ENCODE measurements around the gene ALG10B. TPM values are rescaled to one million over a fixed set of nuclear protein-coding genes. Genes with fewer than 3 reads are reported as not detected.
"Not testable (repeated sequence)": the region's sequence is repeated elsewhere in the genome, so short reads cannot be mapped to it uniquely, and the experiment has no call there.

The ALG10B gene
- polyA plus RNA-seq, 2 donors = 0.84 to 1.1 TPM

DNA sequence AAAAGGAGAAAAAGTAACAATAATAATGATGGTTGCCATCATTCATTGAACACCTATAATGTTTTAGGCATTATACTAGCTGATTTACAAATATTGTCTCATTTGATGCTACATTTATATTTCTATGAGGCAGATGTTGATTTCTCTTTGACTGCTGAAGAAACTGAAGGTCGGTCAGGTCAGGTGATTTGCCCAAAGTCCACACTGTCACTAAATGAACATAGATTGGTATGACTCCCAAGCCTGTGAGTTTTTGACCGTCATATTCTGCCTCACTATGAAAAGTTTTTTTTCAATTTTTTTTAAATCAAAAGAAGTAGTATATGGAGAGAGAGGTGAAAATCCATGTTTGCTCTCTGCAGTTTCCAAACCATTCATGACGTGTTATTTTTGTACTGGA, 10.8 kb downstream of the ALG10B start:
- 78 to 83% methylated on average over 3 of the region's 3 CpGs for WGBS, 2 donors

DNA sequence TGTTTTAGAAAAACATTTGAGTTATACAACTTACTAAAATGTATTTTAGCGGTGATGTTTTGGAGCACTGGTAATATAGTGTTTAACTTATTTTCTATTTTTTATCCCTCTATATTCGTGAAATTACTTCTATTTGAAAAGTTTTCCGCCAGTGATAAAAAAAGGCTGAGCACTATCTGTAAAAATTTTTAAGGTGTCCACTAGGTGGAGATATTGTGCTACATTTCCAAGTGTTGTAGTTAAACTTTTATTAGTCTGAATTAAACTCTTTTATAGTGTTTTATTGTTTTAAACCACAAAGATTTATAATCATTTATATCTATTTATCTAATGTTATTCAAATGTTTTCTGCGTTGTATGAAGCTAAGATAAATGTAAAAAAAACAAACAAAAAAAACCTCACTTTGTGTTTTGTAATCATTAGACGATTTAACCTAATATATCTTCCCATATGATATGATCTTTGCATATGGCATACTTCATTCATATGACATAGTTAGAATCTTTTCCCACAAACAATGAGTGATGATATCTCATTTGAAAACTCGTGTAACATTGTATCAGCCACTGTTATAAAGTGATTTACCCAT, 11.8 kb downstream of the ALG10B start:
- Histone ChIP-seq H3K9me3 (ENCODE audit: control insufficient read depth in 2 of 2, insufficient read depth in 1 of 2, low read depth in 1 of 2, low read length in 1 of 2) (no peaks in the 10 kb centered on the region), H3K4me1 (ENCODE audit: control insufficient read depth in 2 of 2, insufficient read depth in 2 of 2, low read length in 1 of 2) (no peaks in the 10 kb centered on the region), H3K27ac (ENCODE audit: low read depth in 2 of 2, low read length in 1 of 2) (no peak overlapping the region), H3K36me3 (ENCODE audit: control insufficient read depth in 2 of 2, insufficient read depth in 2 of 2, low read length in 1 of 2) (no peaks in the 10 kb centered on the region), H3K4me3 (ENCODE audit: low read depth in 1 of 2, low read length in 2 of 2) (no peak overlapping the region), H3K27me3 (ENCODE audit: control insufficient read depth in 1 of 2, insufficient read depth in 2 of 2, low read length in 2 of 2) (no peaks in the 10 kb centered on the region)
- WGBS, 2 donors = 24 to 26% methylated on average over 6 of the region's 6 CpGs

More for the DNA sequence above, 10.8 kb downstream of the ALG10B start:
- Histone ChIP-seq H3K9me3 (ENCODE audit: control insufficient read depth in 2 of 2, insufficient read depth in 1 of 2, low read depth in 1 of 2, low read length in 1 of 2) (no peaks in the 10 kb centered on the region), H3K36me3 (ENCODE audit: control insufficient read depth in 2 of 2, insufficient read depth in 2 of 2, low read length in 1 of 2) (no peaks in the 10 kb centered on the region), H3K4me1 (ENCODE audit: control insufficient read depth in 2 of 2, insufficient read depth in 2 of 2, low read length in 1 of 2) (no peaks in the 10 kb centered on the region), H3K27ac (ENCODE audit: low read depth in 2 of 2, low read length in 1 of 2) (no peak overlapping the region), H3K27me3 (ENCODE audit: control insufficient read depth in 1 of 2, insufficient read depth in 2 of 2, low read length in 2 of 2) (no peaks in the 10 kb centered on the region), H3K4me3 (ENCODE audit: low read depth in 1 of 2, low read length in 2 of 2) (no peak overlapping the region)

- WGBS, 2 donors = 91 to 92% methylated on average over 17 to 26 of the region's 30 CpGs
Measured at GRCh38 chr12:38330414-38330813, 13.8 kb downstream of the ALG10B start.

GRCh38 chr12:38332814-38333213, 16.2 kb downstream of the ALG10B start:
- WGBS, 2 donors = 93 to 94% methylated on average over 1 of the region's 1 CpG
- no peaks in the 10 kb centered on the region for H3K9me3 ChIP-seq (ENCODE audit: control insufficient read depth in 2 of 2, insufficient read depth in 1 of 2, low read depth in 1 of 2, low read length in 1 of 2)
- H3K4me1 ChIP-seq (ENCODE audit: control insufficient read depth in 2 of 2, insufficient read depth in 2 of 2, low read length in 1 of 2) = no peaks in the 10 kb centered on the region
- H3K27ac ChIP-seq (ENCODE audit: low read depth in 2 of 2, low read length in 1 of 2) = no peak overlapping the region
- no peaks in the 10 kb centered on the region for H3K36me3 ChIP-seq (ENCODE audit: control insufficient read depth in 2 of 2, insufficient read depth in 2 of 2, low read length in 1 of 2)
- no peak overlapping the region for H3K4me3 ChIP-seq (ENCODE audit: low read depth in 1 of 2, low read length in 2 of 2)
- H3K27me3 ChIP-seq (ENCODE audit: control insufficient read depth in 1 of 2, insufficient read depth in 2 of 2, low read length in 2 of 2) = no peaks in the 10 kb centered on the region

More at GRCh38 chr12:38330414-38330813, 13.8 kb downstream of the ALG10B start:
- not testable (repeated sequence) for H3K27ac ChIP-seq (ENCODE audit: low read depth in 2 of 2, low read length in 1 of 2); H3K4me1 ChIP-seq (ENCODE audit: control insufficient read depth in 2 of 2, insufficient read depth in 2 of 2, low read length in 1 of 2); H3K36me3 ChIP-seq (ENCODE audit: control insufficient read depth in 2 of 2, insufficient read depth in 2 of 2, low read length in 1 of 2); H3K27me3 ChIP-seq (ENCODE audit: control insufficient read depth in 1 of 2, insufficient read depth in 2 of 2, low read length in 2 of 2); H3K9me3 ChIP-seq (ENCODE audit: control insufficient read depth in 2 of 2, insufficient read depth in 1 of 2, low read depth in 1 of 2, low read length in 1 of 2); H3K4me3 ChIP-seq (ENCODE audit: low read depth in 1 of 2, low read length in 2 of 2)

- H3K9me3 ChIP-seq (ENCODE audit: control insufficient read depth in 2 of 2, insufficient read depth in 1 of 2, low read depth in 1 of 2, low read length in 1 of 2) = no peaks in the 10 kb centered on the region
- no peak overlapping the region for H3K4me3 ChIP-seq (ENCODE audit: low read depth in 1 of 2, low read length in 2 of 2)
- no peaks in the 10 kb centered on the region for H3K4me1 ChIP-seq (ENCODE audit: control insufficient read depth in 2 of 2, insufficient read depth in 2 of 2, low read length in 1 of 2)
- H3K27me3 ChIP-seq (ENCODE audit: control insufficient read depth in 1 of 2, insufficient read depth in 2 of 2, low read length in 2 of 2) = no peaks in the 10 kb centered on the region
- no peaks in the 10 kb centered on the region for H3K36me3 ChIP-seq (ENCODE audit: control insufficient read depth in 2 of 2, insufficient read depth in 2 of 2, low read length in 1 of 2)
- WGBS, 2 donors = 44 to 73% methylated on average over 3 of the region's 3 CpGs
- H3K27ac ChIP-seq (ENCODE audit: low read depth in 2 of 2, low read length in 1 of 2) = no peak overlapping the region
Measured at GRCh38 chr12:38342444-38342843, 25.9 kb downstream of the ALG10B start.

GRCh38 chr12:38343256-38343655, 26.7 kb downstream of the ALG10B start:
- not testable (repeated sequence) for H3K4me1 ChIP-seq (ENCODE audit: control insufficient read depth in 2 of 2, insufficient read depth in 2 of 2, low read length in 1 of 2); H3K4me3 ChIP-seq (ENCODE audit: low read depth in 1 of 2, low read length in 2 of 2); H3K9me3 ChIP-seq (ENCODE audit: control insufficient read depth in 2 of 2, insufficient read depth in 1 of 2, low read depth in 1 of 2, low read length in 1 of 2); H3K27me3 ChIP-seq (ENCODE audit: control insufficient read depth in 1 of 2, insufficient read depth in 2 of 2, low read length in 2 of 2); H3K36me3 ChIP-seq (ENCODE audit: control insufficient read depth in 2 of 2, insufficient read depth in 2 of 2, low read length in 1 of 2); H3K27ac ChIP-seq (ENCODE audit: low read depth in 2 of 2, low read length in 1 of 2)
- 68 to 70% methylated on average over 4 of the region's 4 CpGs for WGBS, 2 donors

DNA sequence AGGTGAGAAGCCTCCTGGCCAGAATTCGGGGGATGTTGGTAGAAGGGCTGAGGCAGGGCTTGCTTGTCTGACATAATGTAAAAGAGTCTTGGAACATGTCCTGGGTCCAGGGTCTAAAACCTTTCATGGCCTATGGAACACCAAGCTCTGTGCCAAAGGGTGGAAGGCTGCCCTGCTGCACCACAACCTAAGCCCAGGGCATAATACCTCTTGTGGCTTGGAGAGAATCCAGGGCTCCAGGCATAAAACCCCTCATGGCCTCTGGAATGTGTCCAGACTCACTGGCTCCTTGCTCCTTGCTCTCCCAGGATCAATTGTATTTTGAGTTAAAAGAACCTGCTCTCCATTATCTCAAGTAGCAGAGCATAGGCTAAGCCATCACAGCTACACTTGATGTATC, 27.3 kb downstream of the ALG10B start:
- H3K36me3 ChIP-seq (ENCODE audit: control insufficient read depth in 2 of 2, insufficient read depth in 2 of 2, low read length in 1 of 2); H3K4me3 ChIP-seq (ENCODE audit: low read depth in 1 of 2, low read length in 2 of 2); H3K27ac ChIP-seq (ENCODE audit: low read depth in 2 of 2, low read length in 1 of 2); H3K27me3 ChIP-seq (ENCODE audit: control insufficient read depth in 1 of 2, insufficient read depth in 2 of 2, low read length in 2 of 2); H3K9me3 ChIP-seq (ENCODE audit: control insufficient read depth in 2 of 2, insufficient read depth in 1 of 2, low read depth in 1 of 2, low read length in 1 of 2); H3K4me1 ChIP-seq (ENCODE audit: control insufficient read depth in 2 of 2, insufficient read depth in 2 of 2, low read length in 1 of 2): not testable (repeated sequence)
- WGBS, 2 donors = 59 to 61% methylated on average over 1 of the region's 1 CpG

- no peak overlapping the region for H3K4me3 ChIP-seq (ENCODE audit: low read depth in 1 of 2, low read length in 2 of 2)
- 55 to 62% methylated on average over 4 of the region's 4 CpGs for WGBS, 2 donors
Measured at GRCh38 chr12:38350342-38351174, 34.0 kb downstream of the ALG10B start.

GRCh38 chr12:38351175-38351508, 34.6 kb downstream of the ALG10B start:
- H3K4me3 ChIP-seq (ENCODE audit: low read depth in 1 of 2, low read length in 2 of 2); H3K27ac ChIP-seq (ENCODE audit: low read depth in 2 of 2, low read length in 1 of 2); H3K27me3 ChIP-seq (ENCODE audit: control insufficient read depth in 1 of 2, insufficient read depth in 2 of 2, low read length in 2 of 2); H3K36me3 ChIP-seq (ENCODE audit: control insufficient read depth in 2 of 2, insufficient read depth in 2 of 2, low read length in 1 of 2); H3K9me3 ChIP-seq (ENCODE audit: control insufficient read depth in 2 of 2, insufficient read depth in 1 of 2, low read depth in 1 of 2, low read length in 1 of 2); H3K4me1 ChIP-seq (ENCODE audit: control insufficient read depth in 2 of 2, insufficient read depth in 2 of 2, low read length in 1 of 2): not testable (repeated sequence)
- WGBS, 2 donors = 33 to 43% methylated on average over 1 of the region's 1 CpG

More at GRCh38 chr12:38350342-38351174, 34.0 kb downstream of the ALG10B start:
- Histone ChIP-seq H3K4me1 (ENCODE audit: control insufficient read depth in 2 of 2, insufficient read depth in 2 of 2, low read length in 1 of 2) (no peaks in the 10 kb centered on the region), H3K9me3 (ENCODE audit: control insufficient read depth in 2 of 2, insufficient read depth in 1 of 2, low read depth in 1 of 2, low read length in 1 of 2) (no peaks in the 10 kb centered on the region), H3K27ac (ENCODE audit: low read depth in 2 of 2, low read length in 1 of 2) (no peak overlapping the region), H3K27me3 (ENCODE audit: control insufficient read depth in 1 of 2, insufficient read depth in 2 of 2, low read length in 2 of 2) (no peaks in the 10 kb centered on the region), H3K36me3 (ENCODE audit: control insufficient read depth in 2 of 2, insufficient read depth in 2 of 2, low read length in 1 of 2) (no peaks in the 10 kb centered on the region)

GRCh38 chr12:38367506-38367905, 50.9 kb downstream of the ALG10B start:
- Histone ChIP-seq H3K27ac (ENCODE audit: low read depth in 2 of 2, low read length in 1 of 2) (no peak overlapping the region), H3K36me3 (ENCODE audit: control insufficient read depth in 2 of 2, insufficient read depth in 2 of 2, low read length in 1 of 2) (no peaks in the 10 kb centered on the region), H3K4me3 (ENCODE audit: low read depth in 1 of 2, low read length in 2 of 2) (no peak overlapping the region), H3K27me3 (ENCODE audit: control insufficient read depth in 1 of 2, insufficient read depth in 2 of 2, low read length in 2 of 2) (no peaks in the 10 kb centered on the region), H3K9me3 (ENCODE audit: control insufficient read depth in 2 of 2, insufficient read depth in 1 of 2, low read depth in 1 of 2, low read length in 1 of 2) (no peaks in the 10 kb centered on the region), H3K4me1 (ENCODE audit: control insufficient read depth in 2 of 2, insufficient read depth in 2 of 2, low read length in 1 of 2) (no peaks in the 10 kb centered on the region)
- WGBS, 2 donors = 74 to 80% methylated on average over 4 of the region's 4 CpGs

Data from esophagus (tissue), 2 donors.